Measurements from ENCODE around the gene ADAMTS2.

Gene ADAMTS2

GRCh38 chr5:179198825-179199224 is 146.4 kb downstream of the ADAMTS2 start:
- TF ChIP-seq SPI1 (IDR thresholded peaks at IDR 0.05; ENCODE audit: low read depth, low read length) (no peak), TAF1 (IDR thresholded peaks at IDR 0.05; ENCODE audit: low read depth, low read length) (no peak), POLR2AphosphoS5 (IDR thresholded peaks at IDR 0.05; ENCODE audit: low read depth, low read length) (no peak), POLR2A (IDR thresholded peaks at IDR 0.05; ENCODE audit: low read depth, low read length) (no peak), PAX5 (IDR thresholded peaks at IDR 0.05; ENCODE audit: insufficient read depth, low read length, severe bottlenecking) (no peak), POU2F2 (IDR thresholded peaks at IDR 0.05; ENCODE audit: low read depth, low read length) (no peak)
- DNase-seq (ENCODE audit: insufficient read length, low spot score) (no peak), FAIRE-seq (no peak)

GRCh38 chr5:179196405-179197079 is 148.7 kb downstream of the ADAMTS2 start:
- DNase-seq (ENCODE audit: insufficient read length, low spot score) (no peak), FAIRE-seq (no peak)
- TF ChIP-seq TAF1 (IDR thresholded peaks at IDR 0.05; ENCODE audit: low read depth, low read length) (no peak), POU2F2 (IDR thresholded peaks at IDR 0.05; ENCODE audit: low read depth, low read length) (no peak)

- TF ChIP-seq PAX5 (IDR thresholded peaks at IDR 0.05; ENCODE audit: insufficient read depth, low read length, severe bottlenecking) (no peak), SPI1 (IDR thresholded peaks at IDR 0.05; ENCODE audit: low read depth, low read length) (no peak), POLR2A (IDR thresholded peaks at IDR 0.05; ENCODE audit: low read depth, low read length) (no peak), TAF1 (IDR thresholded peaks at IDR 0.05; ENCODE audit: low read depth, low read length) (no peak), POU2F2 (IDR thresholded peaks at IDR 0.05; ENCODE audit: low read depth, low read length) (no peak), POLR2AphosphoS5 (IDR thresholded peaks at IDR 0.05; ENCODE audit: low read depth, low read length) (no peak)
- DNase-seq (ENCODE audit: insufficient read length, low spot score) (no peak), FAIRE-seq (no peak)
These were observed 149.5 kb downstream of the ADAMTS2 start for GRCh38 chr5:179195561-179196404.

- FAIRE-seq (no peak), DNase-seq (ENCODE audit: insufficient read length, low spot score) (no peak)
- no peak for TF ChIP-seq POLR2AphosphoS5 (IDR thresholded peaks at IDR 0.05; ENCODE audit: low read depth, low read length)
- TF ChIP-seq POU2F2 (IDR thresholded peaks at IDR 0.05; ENCODE audit: low read depth, low read length) = no peak
- no peak for TF ChIP-seq PAX5 (IDR thresholded peaks at IDR 0.05; ENCODE audit: insufficient read depth, low read length, severe bottlenecking)
- TF ChIP-seq POLR2A (IDR thresholded peaks at IDR 0.05; ENCODE audit: low read depth, low read length) = no peak
- no peak for TF ChIP-seq SPI1 (IDR thresholded peaks at IDR 0.05; ENCODE audit: low read depth, low read length)
- no peak for TF ChIP-seq TAF1 (IDR thresholded peaks at IDR 0.05; ENCODE audit: low read depth, low read length)
These were observed 150.3 kb downstream of the ADAMTS2 start for GRCh38 chr5:179194941-179195381.

GRCh38 chr5:179194201-179194910 is 150.9 kb downstream of the ADAMTS2 start:
- FAIRE-seq (no peak), DNase-seq (ENCODE audit: insufficient read length, low spot score) (no peak)
- TF ChIP-seq POLR2A (IDR thresholded peaks at IDR 0.05; ENCODE audit: low read depth, low read length) (no peak), TAF1 (IDR thresholded peaks at IDR 0.05; ENCODE audit: low read depth, low read length) (no peak), POU2F2 (IDR thresholded peaks at IDR 0.05; ENCODE audit: low read depth, low read length) (no peak), POLR2AphosphoS5 (IDR thresholded peaks at IDR 0.05; ENCODE audit: low read depth, low read length) (no peak), PAX5 (IDR thresholded peaks at IDR 0.05; ENCODE audit: insufficient read depth, low read length, severe bottlenecking) (no peak), SPI1 (IDR thresholded peaks at IDR 0.05; ENCODE audit: low read depth, low read length) (no peak)

GRCh38 chr5:179193746-179194145 is 151.5 kb downstream of the ADAMTS2 start:
- no peak for FAIRE-seq
- TF ChIP-seq POU2F2 (IDR thresholded peaks at IDR 0.05; ENCODE audit: low read depth, low read length) = no peak
- TF ChIP-seq PAX5 (IDR thresholded peaks at IDR 0.05; ENCODE audit: insufficient read depth, low read length, severe bottlenecking) = no peak
- TF ChIP-seq TAF1 (IDR thresholded peaks at IDR 0.05; ENCODE audit: low read depth, low read length) = no peak
- no peak for TF ChIP-seq POLR2A (IDR thresholded peaks at IDR 0.05; ENCODE audit: low read depth, low read length)
- no peak for TF ChIP-seq SPI1 (IDR thresholded peaks at IDR 0.05; ENCODE audit: low read depth, low read length)
- TF ChIP-seq POLR2AphosphoS5 (IDR thresholded peaks at IDR 0.05; ENCODE audit: low read depth, low read length) = no peak
- no peak for DNase-seq (ENCODE audit: insufficient read length, low spot score)

GRCh38 chr5:179192891-179193470 is 152.3 kb downstream of the ADAMTS2 start:
- DNase-seq (ENCODE audit: insufficient read length, low spot score) (no peak), FAIRE-seq (no peak)
- no peak for TF ChIP-seq SPI1 (IDR thresholded peaks at IDR 0.05; ENCODE audit: low read depth, low read length)

- no peak for TF ChIP-seq POU2F2 (IDR thresholded peaks at IDR 0.05; ENCODE audit: low read depth, low read length)
- TF ChIP-seq TAF1 (IDR thresholded peaks at IDR 0.05; ENCODE audit: low read depth, low read length) = no peak
- TF ChIP-seq POLR2A (IDR thresholded peaks at IDR 0.05; ENCODE audit: low read depth, low read length) = no peak
- TF ChIP-seq POLR2AphosphoS5 (IDR thresholded peaks at IDR 0.05; ENCODE audit: low read depth, low read length) = no peak
- TF ChIP-seq SPI1 (IDR thresholded peaks at IDR 0.05; ENCODE audit: low read depth, low read length) = no peak
- TF ChIP-seq PAX5 (IDR thresholded peaks at IDR 0.05; ENCODE audit: insufficient read depth, low read length, severe bottlenecking) = no peak
- DNase-seq (ENCODE audit: insufficient read length, low spot score) = no peak
- no peak for FAIRE-seq
These were observed 152.9 kb downstream of the ADAMTS2 start for GRCh38 chr5:179192185-179192890.

Data from GM12891 (cell line).